ENCODE results near the gene CUL3.

Gene CUL3

GRCh38 chr2:224594840-224595239 is 9.7 kb upstream of the CUL3 start:
- H3K4me3 ChIP-seq (ENCODE audit: low read length) = no peak overlapping the region
- H3K27ac ChIP-seq (ENCODE audit: low read length) = no peak overlapping the region
- H3K79me2 ChIP-seq (ENCODE audit: low read length) = no peaks in the 10 kb centered on the region
- no peak overlapping the region for H3K9ac ChIP-seq (ENCODE audit: low read length)
- no peaks in the 10 kb centered on the region for H4K20me1 ChIP-seq (ENCODE audit: insufficient read depth, low read length)
- H3K9me3 ChIP-seq (ENCODE audit: insufficient read depth, low read length) = no peaks in the 10 kb centered on the region
- no peak overlapping the region for H2AFZ ChIP-seq (ENCODE audit: low read depth, low read length)
- no peak overlapping the region for H3K4me2 ChIP-seq (ENCODE audit: low read length)
- H3K27me3 ChIP-seq (ENCODE audit: low read depth, low read length) = no peaks in the 10 kb centered on the region
- H3K36me3 ChIP-seq (replicated peaks; ENCODE audit: low read depth, low read length) = no peaks in the 10 kb centered on the region
- TF ChIP-seq CTCF (IDR thresholded peaks at IDR 0.05; ENCODE audit: low read depth, low read length) = no peak
- no peak for TF ChIP-seq EZH2phosphoT487 (IDR thresholded peaks at IDR 0.05; ENCODE audit: low read depth)
- H3K4me1 ChIP-seq (ENCODE audit: low read length) = peaks cover 4% of the 10 kb centered on the region; the same call in 1 of the 2 replicates

- H3K4me2 ChIP-seq (ENCODE audit: low read length) = no peak overlapping the region
- H4K20me1 ChIP-seq (ENCODE audit: insufficient read depth, low read length) = no peaks in the 10 kb centered on the region
- peaks cover 10% of the 10 kb centered on the region; the same call in 1 of the 2 replicates for H3K4me1 ChIP-seq (ENCODE audit: low read length)
- no peak overlapping the region for H3K27ac ChIP-seq (ENCODE audit: low read length)
- H3K36me3 ChIP-seq (replicated peaks; ENCODE audit: low read depth, low read length) = no peaks in the 10 kb centered on the region
- H3K27me3 ChIP-seq (ENCODE audit: low read depth, low read length) = no peaks in the 10 kb centered on the region
- no peaks in the 10 kb centered on the region for H3K79me2 ChIP-seq (ENCODE audit: low read length)
- H3K9me3 ChIP-seq (ENCODE audit: insufficient read depth, low read length) = no peaks in the 10 kb centered on the region
- H3K9ac ChIP-seq (ENCODE audit: low read length) = no peak overlapping the region
- no peak for TF ChIP-seq CTCF (IDR thresholded peaks at IDR 0.05; ENCODE audit: low read depth, low read length)
- TF ChIP-seq EZH2phosphoT487 (IDR thresholded peaks at IDR 0.05; ENCODE audit: low read depth) = no peak
- no peak overlapping the region for H3K4me3 ChIP-seq (ENCODE audit: low read length)
- H2AFZ ChIP-seq (ENCODE audit: low read depth, low read length) = no peak overlapping the region
Observed at GRCh38 chr2:224591220-224591619, 6.1 kb upstream of the CUL3 start.

GRCh38 chr2:224586127-224586695 is 1.0 kb upstream of the CUL3 start:
- Histone ChIP-seq H3K27ac (ENCODE audit: low read length) (peak overlapping the region; percentile 64), H3K4me1 (ENCODE audit: low read length) (peaks cover 16% of the 10 kb centered on the region), H3K36me3 (replicated peaks; ENCODE audit: low read depth, low read length) (peaks cover 9% of the 10 kb centered on the region), H3K4me2 (ENCODE audit: low read length) (peak overlapping the region; percentile 82), H3K9me3 (ENCODE audit: insufficient read depth, low read length) (no peaks in the 10 kb centered on the region), H3K9ac (ENCODE audit: low read length) (peak overlapping the region; percentile 85), H3K79me2 (ENCODE audit: low read length) (peaks cover 39% of the 10 kb centered on the region), H2AFZ (ENCODE audit: low read depth, low read length) (peak overlapping the region; percentile 63; the same call in 1 of the 2 replicates), H3K27me3 (ENCODE audit: low read depth, low read length) (no peaks in the 10 kb centered on the region), H4K20me1 (ENCODE audit: insufficient read depth, low read length) (peaks cover 26% of the 10 kb centered on the region), H3K4me3 (ENCODE audit: low read length) (peak overlapping the region; percentile 86)
- TF ChIP-seq CTCF (IDR thresholded peaks at IDR 0.05; ENCODE audit: low read depth, low read length) (no peak), EZH2phosphoT487 (IDR thresholded peaks at IDR 0.05; ENCODE audit: low read depth) (no peak)

GRCh38 chr2:224584785-224585210 is 365 bp downstream of the CUL3 start:
- H3K27me3 ChIP-seq (ENCODE audit: low read depth, low read length) = no peaks in the 10 kb centered on the region
- H3K79me2 ChIP-seq (ENCODE audit: low read length) = peaks cover 53% of the 10 kb centered on the region
- no peak for TF ChIP-seq CTCF (IDR thresholded peaks at IDR 0.05; ENCODE audit: low read depth, low read length)
- no peak for TF ChIP-seq EZH2phosphoT487 (IDR thresholded peaks at IDR 0.05; ENCODE audit: low read depth)
- H3K36me3 ChIP-seq (replicated peaks; ENCODE audit: low read depth, low read length) = peaks cover 9% of the 10 kb centered on the region
- peak overlapping the region; percentile 100 for H3K4me3 ChIP-seq (ENCODE audit: low read length)
- peak overlapping the region; percentile 76 for H3K27ac ChIP-seq (ENCODE audit: low read length)
- H3K4me2 ChIP-seq (ENCODE audit: low read length) = no peak overlapping the region
- peaks cover 41% of the 10 kb centered on the region for H4K20me1 ChIP-seq (ENCODE audit: insufficient read depth, low read length)
- peaks cover 17% of the 10 kb centered on the region for H3K4me1 ChIP-seq (ENCODE audit: low read length)
- no peak overlapping the region for H2AFZ ChIP-seq (ENCODE audit: low read depth, low read length)
- peak overlapping the region; percentile 92 for H3K9ac ChIP-seq (ENCODE audit: low read length)
- H3K9me3 ChIP-seq (ENCODE audit: insufficient read depth, low read length) = no peaks in the 10 kb centered on the region
